Caco-2 (cell line): ENCODE data around the gene RPRML. TPM values are rescaled to one million over a fixed set of nuclear protein-coding genes. Genes with fewer than 3 reads are reported as not detected.

Experiments
- BruUV-seq: library from RNA; stranded (reverse); fragments of 400-500 nt; replicated peaks from 2 replicates; lab custom pipeline; 2021; lab: Mats Ljungman, UMichigan
- CTCF ChIA-PET: fragments of 300-600 bp; sonication (Branson Sonifier 250); formaldehyde crosslinking; loops from one replicate; lab custom pipeline; 2022; ENCODE audit warnings: antibody characterized with exemption; lab: Charles Lee
- POLR2A ChIA-PET: fragments of 300-600 bp; sonication (Branson Sonifier 250); formaldehyde crosslinking; loops from one replicate; lab custom pipeline; 2022; ENCODE audit warnings: antibody characterized with exemption; lab: Charles Lee
- DNase-seq, 2 experiments: peaks; one replicate each; pipeline versions ENCODE4 v3.0.0 to v3.0.0-alpha.2; 2020 to 2022
- H3K27me3 ChIP-seq: replicated peaks from 2 replicates; pipeline ENCODE4 v1.6.0; 2011; ENCODE audit warnings: low read length; ENCODE audit not compliant: control insufficient read depth, insufficient read depth
- H3K36me3 ChIP-seq: 2 replicates; pipeline ENCODE4 v1.5.1; 2011; ENCODE audit warnings: low read length; ENCODE audit not compliant: control insufficient read depth, insufficient read depth
- H3K4me1 ChIP-seq: fragments of 250-450 bp; sonication (Bioruptor Pico); 2 replicates; pipeline ENCODE4 v1.5.1; 2020; ENCODE audit warnings: mild to moderate bottlenecking
- H3K4me3 ChIP-seq: 2 replicates; pipeline ENCODE4 v1.5.1; 2011; ENCODE audit warnings: low read depth, mild to moderate bottlenecking, control low read depth, low read length
- H3K9me3 ChIP-seq: fragments of 250-450 bp; sonication (Bioruptor Pico); 2 replicates; pipeline ENCODE4 v1.5.1; 2020; ENCODE audit warnings: mild to moderate bottlenecking, moderate library complexity
- H3K27ac Mint-ChIP-seq: one replicate; pipeline ENCODE4 v1.8.0; 2022; ENCODE audit warnings: mixed read lengths; ENCODE audit not compliant: unreplicated experiment
- H3K27me3 Mint-ChIP-seq: one replicate; pipeline ENCODE4 v1.8.0; 2022; ENCODE audit warnings: mixed read lengths; ENCODE audit not compliant: insufficient read depth, unreplicated experiment
- H3K36me3 Mint-ChIP-seq: one replicate; pipeline ENCODE4 v1.8.0; 2022; ENCODE audit warnings: mild to moderate bottlenecking, mixed read lengths; ENCODE audit not compliant: insufficient read depth, unreplicated experiment
- H3K4me1 Mint-ChIP-seq: one replicate; pipeline ENCODE4 v1.8.0; 2022; ENCODE audit warnings: low read depth, mixed read lengths; ENCODE audit not compliant: unreplicated experiment
- H3K4me3 Mint-ChIP-seq: one replicate; pipeline ENCODE4 v1.8.0; 2022; ENCODE audit warnings: mild to moderate bottlenecking, moderate library complexity, mixed read lengths; ENCODE audit not compliant: unreplicated experiment
- H3K9me3 Mint-ChIP-seq: one replicate; pipeline ENCODE4 v1.8.0; 2022; ENCODE audit warnings: mixed read lengths; ENCODE audit not compliant: unreplicated experiment
- intact Hi-C: fragments of 100-400 bp; cut with micrococcal nuclease; formaldehyde crosslinking; loops from one replicate; pipeline ENCODE4 v1.10.0; 2022; ENCODE audit not compliant: unreplicated experiment
- total RNA-seq: library from RNA; stranded (reverse); gene quantifications from 2 replicates; pipeline ENCODE4 v1.2.3, GENCODE V29; 2022
- TF ChIP-seq, protein P1 (sequence below), 2 experiments: fragments of 200-600 bp in 1 of 2; IDR thresholded peaks; 1 replicate in 1 of 2; 2 replicates in 1 of 2; pipeline versions ENCODE4 v1.5.1 to v1.8.0; 2011 to 2022; ENCODE audit warnings: antibody characterized with exemption in 1 of 2, control low read depth in 1 of 2, inconsistent platforms in 1 of 2, low read depth in 1 of 2, low read length in 1 of 2, mild to moderate bottlenecking in 1 of 2, moderate library complexity in 1 of 2; ENCODE audit not compliant: insufficient read depth in 1 of 2, severe bottlenecking in 1 of 2, unreplicated experiment in 1 of 2

RPRML gene
- total RNA-seq, 1 experiment from 2014 or later, result not detected

- CTCF ChIA-PET, result interaction anchor here (0.6 kb wide), 1 partner anchor 74 kb away, joined by 3 read pairs; no protein-coding TSS in a partner anchor
- Histone ChIP-seq H3K36me3 (no peaks in the 10 kb centered on the region), H3K27me3 (peaks cover 7% of the 10 kb centered on the region), H3K4me1 (peaks cover 4% of the 10 kb centered on the region; the same call in 1 of the 2 replicates), H3K4me3 (no peak overlapping the region), H3K9me3 (no peaks in the 10 kb centered on the region)
- no peak overlapping the region for H3K27ac Mint-ChIP-seq
- intact Hi-C loops, result no loop called here
- DNase-seq, result no peak
- no peaks in the 10 kb centered on the region for H3K36me3 Mint-ChIP-seq
- no TSS peak for BruUV-seq
- TF ChIP-seq, protein P1, sequence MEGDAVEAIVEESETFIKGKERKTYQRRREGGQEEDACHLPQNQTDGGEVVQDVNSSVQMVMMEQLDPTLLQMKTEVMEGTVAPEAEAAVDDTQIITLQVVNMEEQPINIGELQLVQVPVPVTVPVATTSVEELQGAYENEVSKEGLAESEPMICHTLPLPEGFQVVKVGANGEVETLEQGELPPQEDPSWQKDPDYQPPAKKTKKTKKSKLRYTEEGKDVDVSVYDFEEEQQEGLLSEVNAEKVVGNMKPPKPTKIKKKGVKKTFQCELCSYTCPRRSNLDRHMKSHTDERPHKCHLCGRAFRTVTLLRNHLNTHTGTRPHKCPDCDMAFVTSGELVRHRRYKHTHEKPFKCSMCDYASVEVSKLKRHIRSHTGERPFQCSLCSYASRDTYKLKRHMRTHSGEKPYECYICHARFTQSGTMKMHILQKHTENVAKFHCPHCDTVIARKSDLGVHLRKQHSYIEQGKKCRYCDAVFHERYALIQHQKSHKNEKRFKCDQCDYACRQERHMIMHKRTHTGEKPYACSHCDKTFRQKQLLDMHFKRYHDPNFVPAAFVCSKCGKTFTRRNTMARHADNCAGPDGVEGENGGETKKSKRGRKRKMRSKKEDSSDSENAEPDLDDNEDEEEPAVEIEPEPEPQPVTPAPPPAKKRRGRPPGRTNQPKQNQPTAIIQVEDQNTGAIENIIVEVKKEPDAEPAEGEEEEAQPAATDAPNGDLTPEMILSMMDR (IDR thresholded peaks at IDR 0.05; ENCODE audit: insufficient read depth in 1 of 2, low read depth in 1 of 2, low read length in 1 of 2, severe bottlenecking in 1 of 2, unreplicated experiment in 1 of 2), result no peak
- H3K9me3 Mint-ChIP-seq, result no peaks in the 10 kb centered on the region
- POLR2A ChIA-PET, result no interaction called here
- H3K4me3 Mint-ChIP-seq, result no peak overlapping the region
- H3K27me3 Mint-ChIP-seq, result peaks cover 40% of the 10 kb centered on the region
- H3K4me1 Mint-ChIP-seq, result peaks cover 6% of the 10 kb centered on the region
Measured at GRCh38 chr17:46974086-46974485, 5.0 kb downstream of the RPRML start.

- H3K4me1 ChIP-seq, result no peaks in the 10 kb centered on the region
- peaks cover 37% of the 10 kb centered on the region for H3K27me3 Mint-ChIP-seq
- no peaks in the 10 kb centered on the region for H3K9me3 ChIP-seq
- TF ChIP-seq, protein P1 (IDR thresholded peaks at IDR 0.05; ENCODE audit: insufficient read depth in 1 of 2, low read depth in 1 of 2, low read length in 1 of 2, severe bottlenecking in 1 of 2, unreplicated experiment in 1 of 2), result no peak
- H3K36me3 ChIP-seq, result no peaks in the 10 kb centered on the region
- no TSS peak for BruUV-seq
- H3K4me3 Mint-ChIP-seq, result no peak overlapping the region
- no peak for DNase-seq
- H3K4me3 ChIP-seq, result no peak overlapping the region
- H3K9me3 Mint-ChIP-seq, result no peaks in the 10 kb centered on the region
- H3K27me3 ChIP-seq, result peaks cover 4% of the 10 kb centered on the region
- H3K27ac Mint-ChIP-seq, result no peak overlapping the region
- H3K4me1 Mint-ChIP-seq, result peaks cover 6% of the 10 kb centered on the region
- intact Hi-C loops, result no loop called here
- no peaks in the 10 kb centered on the region for H3K36me3 Mint-ChIP-seq
- POLR2A ChIA-PET, result no interaction called here
- CTCF ChIA-PET, result no interaction called here
Measured at GRCh38 chr17:46972346-46972745, 6.7 kb downstream of the RPRML start.

DNA sequence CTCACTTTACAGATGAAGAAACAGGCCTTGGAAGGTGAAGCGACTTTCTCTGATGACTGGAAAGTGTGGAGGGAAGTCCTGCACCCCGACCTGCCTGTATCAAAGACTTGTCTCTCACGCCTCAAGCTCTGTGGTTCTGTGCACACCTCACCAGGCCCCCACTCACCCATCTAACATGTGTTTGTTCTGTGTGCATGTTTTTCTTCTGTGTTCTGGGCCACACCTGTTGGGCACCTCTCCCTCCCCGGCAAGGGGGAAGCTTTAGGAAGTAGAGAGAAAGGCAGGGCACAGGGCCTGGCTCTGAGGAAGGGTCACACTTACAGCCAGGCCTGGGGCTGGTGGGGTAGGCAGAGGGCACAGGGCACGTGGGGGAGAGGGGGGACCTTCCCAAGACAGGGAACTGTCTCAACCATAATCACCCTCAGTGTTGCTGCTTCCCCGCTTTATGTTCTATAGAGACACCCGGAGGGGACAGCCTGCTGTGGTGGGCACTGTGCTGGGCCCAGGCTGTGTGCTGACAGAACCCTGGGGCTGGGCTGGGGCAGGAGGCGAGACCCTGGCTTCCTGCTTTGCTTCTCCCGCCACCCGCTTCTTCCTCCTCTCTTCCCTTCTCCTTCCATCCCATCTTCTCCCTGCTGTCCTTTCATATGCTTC, 7.3 kb downstream of the RPRML start:
- Mint-ChIP-seq H3K27ac (no peak overlapping the region), H3K9me3 (no peaks in the 10 kb centered on the region), H3K4me1 (peaks cover 6% of the 10 kb centered on the region), H3K36me3 (no peaks in the 10 kb centered on the region), H3K27me3 (peaks cover 38% of the 10 kb centered on the region), H3K4me3 (no peak overlapping the region)
- POLR2A ChIA-PET, result no interaction called here
- Histone ChIP-seq H3K36me3 (no peaks in the 10 kb centered on the region), H3K27me3 (peaks cover 2% of the 10 kb centered on the region), H3K4me1 (no peaks in the 10 kb centered on the region), H3K9me3 (no peaks in the 10 kb centered on the region), H3K4me3 (no peak overlapping the region)
- intact Hi-C loops, result no loop called here
- CTCF ChIA-PET, result no interaction called here
- BruUV-seq, result no TSS peak
- TF ChIP-seq, protein P1 (IDR thresholded peaks at IDR 0.05; ENCODE audit: insufficient read depth in 1 of 2, low read depth in 1 of 2, low read length in 1 of 2, severe bottlenecking in 1 of 2, unreplicated experiment in 1 of 2), result no peak
- DNase-seq, result no peak
